ENCODE results near the gene L1TD1. TPM values are rescaled to one million over a fixed set of nuclear protein-coding genes. Genes with fewer than 3 reads are reported as not detected.

The L1TD1 gene
- total RNA-seq, 1 experiment from 2014 or later, result 103 TPM

Other genes with a start within 250 kb of the L1TD1 start
- 0.33 and 0.80 TPM in 2 replicates for gene KANK4, start 124.6 kb downstream of the L1TD1 start, total RNA-seq (2014; rRNA removed; shearing (Covaris generic))
- gene USP1, start 242.2 kb downstream of the L1TD1 start, total RNA-seq (2014; rRNA removed; shearing (Covaris generic)), result 58.1 and 78.1 TPM in 2 replicates

Measured in H7 (cell line).